ENCODE data around the gene TNXB.

- TF ChIP-seq CTCF (IDR thresholded peaks at IDR 0.05) (no peak), POLR2A (IDR thresholded peaks at IDR 0.05) (no peak)
Measured at GRCh38 chr6:32046450-32047083, 62.6 kb downstream of the TNXB start.
